ENCODE data around the gene AFAP1. TPM values are rescaled to one million over a fixed set of nuclear protein-coding genes. Genes with fewer than 3 reads are reported as not detected.

Gene AFAP1
- polyA plus RNA-seq, 1 donor (not counting 4 experiments of a cell fraction or from before 2014, with no cell fraction given): 7.6 TPM

DNA sequence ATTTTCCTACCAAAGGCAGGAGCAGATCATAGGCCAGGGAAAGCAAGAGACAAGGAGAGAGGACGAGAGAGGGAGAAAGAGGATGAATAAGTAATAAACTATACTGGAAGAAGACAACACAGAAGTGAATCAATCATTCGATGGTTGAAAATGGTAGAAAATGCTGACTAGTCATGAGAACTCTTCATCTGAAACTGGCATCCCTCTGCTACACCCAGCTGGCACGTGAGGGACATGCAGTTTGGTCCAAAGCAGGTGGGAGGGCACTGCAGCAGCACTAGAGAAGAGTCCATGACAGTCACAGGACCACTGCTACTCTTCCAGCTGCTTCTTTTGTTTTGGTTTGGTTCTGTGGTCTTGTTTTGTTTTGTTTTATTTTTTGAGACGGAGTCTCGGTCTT, 74.1 kb downstream of the AFAP1 start:
- no peak overlapping the region for H2AFZ ChIP-seq (ENCODE audit: control insufficient read depth, low read length)
- no peak for DNase-seq (ENCODE audit: low read depth, low spot score)
- no peak overlapping the region for H3K4me3 ChIP-seq (ENCODE audit: control insufficient read depth in 2 of 3, extremely low read depth in 1 of 3, insufficient read depth in 2 of 3, low read depth in 1 of 3, low read length in 3 of 3)
- H3K9ac ChIP-seq (ENCODE audit: control insufficient read depth, extremely low read depth, insufficient read depth, low read length): no peak overlapping the region
- H3K4me1 ChIP-seq (ENCODE audit: control insufficient read depth, extremely low read depth, insufficient read depth, low read length): peaks cover 8% of the 10 kb centered on the region
- peaks cover 2% of the 10 kb centered on the region for H4K20me1 ChIP-seq (ENCODE audit: control insufficient read depth, extremely low read depth, insufficient read depth, low read length)
- peaks cover 7 to 9% of the 10 kb centered on the region in 2 experiments for H3K36me3 ChIP-seq (ENCODE audit: control insufficient read depth in 2 of 2, extremely low read depth in 1 of 2, insufficient read depth in 2 of 2, low read length in 2 of 2)
- peaks cover 2% of the 10 kb centered on the region for H3K9me3 ChIP-seq (ENCODE audit: control insufficient read depth, low read depth, low read length)
- TF ChIP-seq CTCF (optimal IDR thresholded peaks at IDR 0.05 in 1 of 3, IDR thresholded peaks at IDR 0.05 in 1 of 3, conservative IDR thresholded peaks at IDR 0.05 in 1 of 3; ENCODE audit: extremely low read depth in 1 of 3, insufficient read depth in 2 of 3, low read length in 3 of 3) (no peak), EZH2 (IDR thresholded peaks at IDR 0.05; ENCODE audit: low read length) (no peak)
- no peak for FAIRE-seq
- H3K4me2 ChIP-seq (ENCODE audit: control insufficient read depth, extremely low read depth, insufficient read depth, low read depth, low read length): no peak overlapping the region
- no peaks in the 10 kb centered on the region for H3K27me3 ChIP-seq (ENCODE audit: control insufficient read depth, extremely low read depth, insufficient read depth, low read length)
- no peak overlapping the region for H3K27ac ChIP-seq (ENCODE audit: control insufficient read depth, insufficient read depth, low read length)
- dilution Hi-C loops (cut with MboI; ENCODE audit: extremely low pct_ligation_motif_present, low sequenced_read_pairs): no loop called here
- H3K9me1 ChIP-seq (ENCODE audit: control insufficient read depth, extremely low read depth, insufficient read depth, low read length): no peaks in the 10 kb centered on the region
- H3K79me2 ChIP-seq (ENCODE audit: control insufficient read depth, insufficient read depth, low read length): peaks cover 7% of the 10 kb centered on the region

DNA sequence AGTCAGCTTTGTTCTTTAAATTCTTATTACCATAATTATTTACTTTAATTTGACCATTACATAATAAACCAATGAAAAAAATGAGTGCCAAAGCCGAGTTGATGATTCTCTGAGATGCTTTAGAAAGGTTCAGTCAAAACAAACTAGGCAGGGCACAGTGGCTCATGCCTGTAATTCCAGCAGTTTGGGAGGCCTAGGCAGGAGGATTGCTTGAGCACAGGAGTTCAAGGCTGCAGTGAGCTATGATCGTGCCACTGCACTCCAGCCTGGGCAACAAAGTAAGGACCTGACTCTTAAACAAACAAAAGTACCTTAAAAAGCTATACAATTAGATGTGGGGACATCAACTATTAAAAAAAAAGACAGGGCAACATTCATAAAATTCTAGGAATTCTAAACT, 75.0 kb downstream of the AFAP1 start:
- no peak overlapping the region for H3K9ac ChIP-seq (ENCODE audit: control insufficient read depth, extremely low read depth, insufficient read depth, low read length)
- peaks cover 6 to 9% of the 10 kb centered on the region in 2 experiments for H3K36me3 ChIP-seq (ENCODE audit: control insufficient read depth in 2 of 2, extremely low read depth in 1 of 2, insufficient read depth in 2 of 2, low read length in 2 of 2)
- no peaks in the 10 kb centered on the region for H3K9me1 ChIP-seq (ENCODE audit: control insufficient read depth, extremely low read depth, insufficient read depth, low read length)
- dilution Hi-C loops (cut with MboI; ENCODE audit: extremely low pct_ligation_motif_present, low sequenced_read_pairs): no loop called here
- FAIRE-seq (no peak), DNase-seq (ENCODE audit: low read depth, low spot score) (no peak)
- TF ChIP-seq EZH2 (IDR thresholded peaks at IDR 0.05; ENCODE audit: low read length) (no peak), CTCF (optimal IDR thresholded peaks at IDR 0.05 in 1 of 3, IDR thresholded peaks at IDR 0.05 in 1 of 3, conservative IDR thresholded peaks at IDR 0.05 in 1 of 3; ENCODE audit: extremely low read depth in 1 of 3, insufficient read depth in 2 of 3, low read length in 3 of 3) (no peak)
- no peak overlapping the region for H3K4me3 ChIP-seq (ENCODE audit: control insufficient read depth in 2 of 3, extremely low read depth in 1 of 3, insufficient read depth in 2 of 3, low read depth in 1 of 3, low read length in 3 of 3)
- H3K27me3 ChIP-seq (ENCODE audit: control insufficient read depth, extremely low read depth, insufficient read depth, low read length): no peaks in the 10 kb centered on the region
- peaks cover 2% of the 10 kb centered on the region for H3K9me3 ChIP-seq (ENCODE audit: control insufficient read depth, low read depth, low read length)
- peaks cover 2% of the 10 kb centered on the region for H4K20me1 ChIP-seq (ENCODE audit: control insufficient read depth, extremely low read depth, insufficient read depth, low read length)
- no peak overlapping the region for H3K27ac ChIP-seq (ENCODE audit: control insufficient read depth, insufficient read depth, low read length)
- peaks cover 8% of the 10 kb centered on the region for H3K4me1 ChIP-seq (ENCODE audit: control insufficient read depth, extremely low read depth, insufficient read depth, low read length)
- peaks cover 8% of the 10 kb centered on the region for H3K79me2 ChIP-seq (ENCODE audit: control insufficient read depth, insufficient read depth, low read length)
- H2AFZ ChIP-seq (ENCODE audit: control insufficient read depth, low read length): no peak overlapping the region
- no peak overlapping the region for H3K4me2 ChIP-seq (ENCODE audit: control insufficient read depth, extremely low read depth, insufficient read depth, low read depth, low read length)
